Nephron (organoid): ENCODE measurements around the gene DEPP1.

Source experiments
- H3K27ac Mint-ChIP-seq, 3 experiments: 2 replicates each; pipeline ENCODE4 v1.8.0; 2020; ENCODE audit warnings: mixed read lengths in 3 of 3, mild to moderate bottlenecking in 2 of 3, moderate library complexity in 1 of 3
- H3K27me3 Mint-ChIP-seq: 2 replicates; pipeline ENCODE4 v1.8.0; 2021; ENCODE audit warnings: low read depth, mild to moderate bottlenecking, moderate library complexity, mixed read lengths
- H3K36me3 Mint-ChIP-seq: 2 replicates; pipeline ENCODE4 v1.8.0; 2020; ENCODE audit warnings: low read depth, mixed read lengths
- H3K4me1 Mint-ChIP-seq: 2 replicates; pipeline ENCODE4 v1.8.0; 2020; ENCODE audit warnings: mixed read lengths
- H3K4me3 Mint-ChIP-seq, 3 experiments: 2 replicates each; pipeline ENCODE4 v1.8.0; 2020; ENCODE audit warnings: mild to moderate bottlenecking in 3 of 3, mixed read lengths in 3 of 3, moderate library complexity in 2 of 3
- H3K9me3 Mint-ChIP-seq: 2 replicates; pipeline ENCODE4 v1.8.0; 2020; ENCODE audit warnings: mixed read lengths
- TF ChIP-seq, protein P1 (sequence below), 3 experiments: fragments of 200-600 bp; sonication (generic); IDR thresholded peaks; one replicate each; pipeline ENCODE4 v1.5.0; 2021; ENCODE audit warnings: antibody characterized with exemption in 3 of 3; ENCODE audit not compliant: unreplicated experiment in 3 of 3

DEPP1 gene

DNA sequence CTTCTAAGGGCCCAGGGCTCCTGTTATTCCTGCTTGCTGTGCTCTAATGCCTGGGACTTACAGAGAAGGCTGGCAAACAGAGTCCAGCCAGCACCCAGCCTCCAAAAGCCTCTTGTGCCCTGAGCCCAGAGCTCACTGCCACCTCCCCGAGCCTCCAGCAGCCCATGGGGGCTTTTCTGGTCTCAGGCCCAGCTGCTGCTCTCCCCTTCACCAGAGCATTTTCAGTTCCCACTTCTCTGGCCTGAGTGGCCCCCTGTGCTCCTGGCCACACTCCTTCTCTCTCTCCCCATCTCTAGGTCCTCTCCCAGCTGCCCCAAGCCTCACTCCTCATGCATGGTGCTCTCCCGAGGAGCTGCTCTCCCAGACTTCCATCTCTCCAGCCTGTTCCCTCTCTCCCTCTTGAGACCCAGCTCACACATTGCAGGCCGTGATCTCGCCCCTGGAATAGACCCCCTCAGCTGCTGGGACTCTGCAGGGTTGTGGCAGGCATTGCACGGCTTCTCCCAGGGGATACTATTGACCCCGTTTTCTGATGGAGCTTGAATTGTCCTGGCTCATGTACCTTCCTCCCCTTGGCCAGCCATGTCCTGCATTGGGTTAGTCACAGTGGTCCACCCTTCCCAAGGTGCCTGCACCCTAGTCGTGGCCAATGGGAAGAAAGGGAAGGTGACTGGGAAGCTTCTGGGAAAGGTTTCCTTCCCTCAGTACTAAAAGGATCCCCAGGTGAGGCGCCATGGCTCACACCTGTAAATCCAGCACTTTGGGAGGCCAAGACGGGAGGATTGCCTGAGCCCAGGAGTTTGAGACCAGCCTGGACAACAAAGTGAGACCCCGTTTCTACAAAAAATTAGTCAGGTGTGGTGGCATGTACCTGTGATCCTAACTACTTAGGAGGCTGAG lies 28.0 kb downstream of the DEPP1 start:
- peaks cover 73% of the 10 kb centered on the region for H3K4me1 Mint-ChIP-seq
- TF ChIP-seq, protein P1, sequence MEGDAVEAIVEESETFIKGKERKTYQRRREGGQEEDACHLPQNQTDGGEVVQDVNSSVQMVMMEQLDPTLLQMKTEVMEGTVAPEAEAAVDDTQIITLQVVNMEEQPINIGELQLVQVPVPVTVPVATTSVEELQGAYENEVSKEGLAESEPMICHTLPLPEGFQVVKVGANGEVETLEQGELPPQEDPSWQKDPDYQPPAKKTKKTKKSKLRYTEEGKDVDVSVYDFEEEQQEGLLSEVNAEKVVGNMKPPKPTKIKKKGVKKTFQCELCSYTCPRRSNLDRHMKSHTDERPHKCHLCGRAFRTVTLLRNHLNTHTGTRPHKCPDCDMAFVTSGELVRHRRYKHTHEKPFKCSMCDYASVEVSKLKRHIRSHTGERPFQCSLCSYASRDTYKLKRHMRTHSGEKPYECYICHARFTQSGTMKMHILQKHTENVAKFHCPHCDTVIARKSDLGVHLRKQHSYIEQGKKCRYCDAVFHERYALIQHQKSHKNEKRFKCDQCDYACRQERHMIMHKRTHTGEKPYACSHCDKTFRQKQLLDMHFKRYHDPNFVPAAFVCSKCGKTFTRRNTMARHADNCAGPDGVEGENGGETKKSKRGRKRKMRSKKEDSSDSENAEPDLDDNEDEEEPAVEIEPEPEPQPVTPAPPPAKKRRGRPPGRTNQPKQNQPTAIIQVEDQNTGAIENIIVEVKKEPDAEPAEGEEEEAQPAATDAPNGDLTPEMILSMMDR (IDR thresholded peaks at IDR 0.05; ENCODE audit: unreplicated experiment in 3 of 3): no peak
- peaks cover 19% of the 10 kb centered on the region for H3K36me3 Mint-ChIP-seq
- peaks cover 6% of the 10 kb centered on the region for H3K9me3 Mint-ChIP-seq
- no peaks in the 10 kb centered on the region for H3K27me3 Mint-ChIP-seq
- H3K27ac Mint-ChIP-seq: peak overlapping the region in 1 of 3 experiments; percentile 13
- H3K4me3 Mint-ChIP-seq: no peak overlapping the region

DNA sequence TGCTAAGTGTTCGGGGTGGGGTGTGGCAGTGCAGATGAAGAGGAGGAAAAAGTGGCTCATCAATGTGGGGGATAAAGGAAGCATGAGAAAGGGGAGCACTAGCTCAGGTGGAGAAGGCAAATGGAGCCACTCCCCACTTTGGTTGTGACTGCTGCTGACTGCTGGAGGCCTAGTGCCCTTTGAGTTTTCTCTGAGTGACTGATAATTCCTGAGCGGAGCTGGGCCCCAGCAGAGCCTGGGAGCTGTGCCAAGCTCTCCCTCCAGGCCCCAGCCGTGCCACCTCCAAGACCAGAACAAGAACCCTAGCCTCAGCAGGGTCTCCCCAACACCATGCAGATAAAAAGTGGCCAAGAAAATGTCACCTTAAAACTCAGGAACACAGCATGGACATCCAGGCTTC lies 28.7 kb downstream of the DEPP1 start:
- TF ChIP-seq, protein P1 (IDR thresholded peaks at IDR 0.05; ENCODE audit: unreplicated experiment in 3 of 3): no peak
- Mint-ChIP-seq H3K36me3 (peaks cover 22% of the 10 kb centered on the region), H3K4me3 (no peak overlapping the region), H3K4me1 (peaks cover 73% of the 10 kb centered on the region), H3K27ac (peak overlapping the region in 2 of 3 experiments; percentile 13 to 32), H3K27me3 (no peaks in the 10 kb centered on the region), H3K9me3 (peaks cover 10% of the 10 kb centered on the region)

DNA sequence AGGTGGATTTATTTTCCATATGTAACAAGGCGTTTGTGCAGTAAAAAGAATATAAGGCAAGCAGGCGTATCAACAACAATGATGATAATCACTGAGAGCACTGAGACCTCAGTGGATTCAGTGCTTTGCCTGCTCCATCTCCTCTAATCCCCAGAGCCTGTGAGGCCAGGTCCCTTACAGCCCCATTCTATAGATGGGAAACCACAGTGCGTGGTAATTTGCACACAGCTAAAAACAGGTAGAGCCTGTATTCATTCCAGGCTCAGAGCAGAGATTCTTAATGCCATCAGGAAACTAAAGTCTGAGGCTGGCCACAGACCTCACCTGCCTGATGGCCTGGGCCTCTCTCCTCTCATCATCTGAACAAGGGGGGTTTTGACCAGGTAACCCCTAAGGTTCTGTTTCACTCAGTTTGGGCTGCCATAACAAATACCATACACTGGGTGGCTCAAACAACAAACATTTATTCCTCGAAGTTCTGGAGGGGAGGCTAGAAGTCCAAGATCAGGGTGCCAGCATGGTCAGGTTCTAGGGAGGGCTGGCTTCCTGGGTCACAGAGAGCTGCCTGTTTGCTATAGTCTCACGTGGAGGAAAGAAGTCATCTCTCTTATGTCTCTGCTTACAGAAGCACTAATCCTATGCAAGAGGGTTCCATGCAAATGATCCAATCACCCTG lies 29.3 kb downstream of the DEPP1 start:
- TF ChIP-seq, protein P1 (IDR thresholded peaks at IDR 0.05; ENCODE audit: unreplicated experiment in 3 of 3): no peak
- Mint-ChIP-seq H3K4me3 (no peak overlapping the region), H3K36me3 (peaks cover 23% of the 10 kb centered on the region), H3K9me3 (peaks cover 16% of the 10 kb centered on the region), H3K4me1 (peaks cover 73% of the 10 kb centered on the region), H3K27ac (peak overlapping the region in 2 of 3 experiments; percentile 59 to 64), H3K27me3 (no peaks in the 10 kb centered on the region)

DNA sequence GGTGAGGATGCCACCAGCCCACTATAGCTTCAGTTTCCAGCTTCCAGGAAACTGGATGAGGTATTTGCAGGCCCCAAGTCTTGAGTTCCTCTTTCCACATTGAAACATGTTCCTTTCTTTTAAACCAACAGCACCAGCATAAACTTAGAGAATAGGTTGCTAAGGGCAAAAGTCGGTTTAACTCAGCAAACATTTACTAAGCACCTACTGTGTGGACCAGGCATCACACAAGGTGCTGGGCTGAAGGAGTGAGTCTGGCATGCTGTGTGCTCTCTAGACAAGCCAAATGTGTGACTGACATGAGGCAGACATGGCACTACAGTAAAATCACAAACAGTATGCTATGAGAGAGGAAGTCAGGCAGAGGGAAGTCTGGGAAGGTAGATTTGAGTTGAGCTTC lies 30.0 kb downstream of the DEPP1 start:
- peak overlapping the region in 2 of 3 experiments; percentile 59 to 64 for H3K27ac Mint-ChIP-seq
- H3K4me1 Mint-ChIP-seq: peaks cover 72% of the 10 kb centered on the region
- no peaks in the 10 kb centered on the region for H3K27me3 Mint-ChIP-seq
- H3K4me3 Mint-ChIP-seq: no peak overlapping the region
- TF ChIP-seq, protein P1 (IDR thresholded peaks at IDR 0.05; ENCODE audit: unreplicated experiment in 3 of 3): no peak
- peaks cover 24% of the 10 kb centered on the region for H3K36me3 Mint-ChIP-seq
- H3K9me3 Mint-ChIP-seq: peaks cover 20% of the 10 kb centered on the region

DNA sequence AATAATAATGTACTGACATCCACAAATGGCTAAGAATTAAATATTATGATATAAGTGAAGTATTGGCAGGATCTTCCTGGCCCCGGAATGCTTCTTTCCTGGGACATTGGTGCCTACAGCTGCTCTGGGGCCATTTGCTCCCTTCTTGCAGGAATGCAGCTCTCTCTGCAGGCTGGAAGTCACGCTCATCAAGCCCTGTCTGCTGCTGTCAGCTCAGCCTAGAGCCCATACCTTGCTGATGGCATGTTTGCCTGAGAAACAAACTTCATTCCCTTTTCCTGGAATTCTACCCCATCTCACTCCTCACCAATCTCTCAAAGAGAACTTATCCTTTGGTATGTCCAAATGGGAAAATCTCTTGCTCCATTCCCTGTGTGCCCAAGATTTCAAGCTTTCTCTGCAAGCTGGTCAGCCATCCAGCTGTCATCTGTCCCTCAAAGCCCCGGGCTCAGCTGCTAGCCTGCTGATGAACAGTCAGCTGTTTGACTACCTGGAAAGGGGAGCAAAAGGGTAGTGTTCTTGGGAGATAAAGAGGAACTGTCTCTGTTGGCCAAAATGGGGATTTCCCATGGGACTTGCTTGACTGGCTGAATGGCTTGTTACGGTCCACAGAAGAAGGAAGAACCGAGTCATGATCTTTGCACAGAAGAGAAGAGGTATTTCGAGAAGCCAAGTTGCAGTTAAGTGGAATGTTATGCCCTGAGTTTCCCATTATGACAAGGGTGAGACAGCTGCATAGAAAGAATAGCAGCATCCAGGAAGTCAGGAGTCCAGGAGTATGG lies 31.0 kb downstream of the DEPP1 start:
- peak overlapping the region in 1 of 3 experiments; percentile 15 for H3K4me3 Mint-ChIP-seq
- peaks cover 25% of the 10 kb centered on the region for H3K9me3 Mint-ChIP-seq
- TF ChIP-seq, protein P1 (IDR thresholded peaks at IDR 0.05; ENCODE audit: unreplicated experiment in 3 of 3): no peak
- peak overlapping the region; percentile 33 to 59 (median 57) for H3K27ac Mint-ChIP-seq
- H3K4me1 Mint-ChIP-seq: peaks cover 61% of the 10 kb centered on the region
- H3K27me3 Mint-ChIP-seq: no peaks in the 10 kb centered on the region
- peaks cover 27% of the 10 kb centered on the region for H3K36me3 Mint-ChIP-seq
